HG03025 (cell line): ENCODE data around the gene ARPP21.
A peak's percentile ranks its signal among the peaks of the same experiment; 100 is the strongest.

ENCODE experiments used
- ATAC-seq: cut with Tn5 transposase; IDR thresholded peaks from one replicate; pipeline ENCODE4 v1.9.1; 2021; ENCODE audit warnings: mild to moderate bottlenecking, moderate library complexity; ENCODE audit not compliant: unreplicated experiment, low FRiP score

The ARPP21 gene

GRCh38 chr3:35641331-35641730, 2.0 kb downstream of the ARPP21 start:
- no peak for ATAC-seq

GRCh38 chr3:35641920-35642527, 2.7 kb downstream of the ARPP21 start:
- no peak for ATAC-seq

GRCh38 chr3:35643495-35643894, 4.2 kb downstream of the ARPP21 start:
- no peak for ATAC-seq

GRCh38 chr3:35644451-35644850, 5.1 kb downstream of the ARPP21 start:
- ATAC-seq, result no peak

- ATAC-seq, result no peak
Observed at GRCh38 chr3:35645189-35645588, 5.9 kb downstream of the ARPP21 start.

- ATAC-seq, result no peak
Observed at GRCh38 chr3:35646081-35646480, 6.8 kb downstream of the ARPP21 start.

- ATAC-seq, result no peak
Observed at GRCh38 chr3:35647461-35647860, 8.1 kb downstream of the ARPP21 start.

- no peak for ATAC-seq
Observed at GRCh38 chr3:35648347-35648746, 9.0 kb downstream of the ARPP21 start.

- no peak for ATAC-seq
Observed at GRCh38 chr3:35649405-35649804, 10.1 kb downstream of the ARPP21 start.

GRCh38 chr3:35651426-35651825, 12.1 kb downstream of the ARPP21 start:
- ATAC-seq, result no peak

- no peak for ATAC-seq
Observed at GRCh38 chr3:35651851-35652250, 12.5 kb downstream of the ARPP21 start.

- ATAC-seq, result no peak
Observed at GRCh38 chr3:35653347-35653746, 14.0 kb downstream of the ARPP21 start.

- ATAC-seq, result no peak
Observed at GRCh38 chr3:35654476-35654875, 15.2 kb downstream of the ARPP21 start.

- ATAC-seq, result no peak
Observed at GRCh38 chr3:35658686-35659085, 19.4 kb downstream of the ARPP21 start.

- no peak for ATAC-seq
Observed at GRCh38 chr3:35659768-35660167, 20.4 kb downstream of the ARPP21 start.

- ATAC-seq, result no peak
Observed at GRCh38 chr3:35663471-35663870, 24.1 kb downstream of the ARPP21 start.

- peak; percentile 65 for ATAC-seq
Observed at GRCh38 chr3:35664460-35664919, 25.2 kb downstream of the ARPP21 start.

GRCh38 chr3:35665390-35666055, 26.2 kb downstream of the ARPP21 start:
- ATAC-seq, result no peak

- ATAC-seq, result no peak
Observed at GRCh38 chr3:35666888-35667287, 27.6 kb downstream of the ARPP21 start.

GRCh38 chr3:35670408-35670965, 31.2 kb downstream of the ARPP21 start:
- ATAC-seq, result no peak

- ATAC-seq, result no peak
Observed at GRCh38 chr3:35671483-35671882, 32.2 kb downstream of the ARPP21 start.

GRCh38 chr3:35673017-35673416, 33.7 kb downstream of the ARPP21 start:
- no peak for ATAC-seq
